NCI-H446 (cell line): ENCODE data around the gene MTFR1L.

ENCODE experiments used
- DNase-seq, 2 experiments: peaks; one replicate each; lab custom pipeline; 2025; lab: John Stamatoyannopoulos, UW

MTFR1L gene

DNA sequence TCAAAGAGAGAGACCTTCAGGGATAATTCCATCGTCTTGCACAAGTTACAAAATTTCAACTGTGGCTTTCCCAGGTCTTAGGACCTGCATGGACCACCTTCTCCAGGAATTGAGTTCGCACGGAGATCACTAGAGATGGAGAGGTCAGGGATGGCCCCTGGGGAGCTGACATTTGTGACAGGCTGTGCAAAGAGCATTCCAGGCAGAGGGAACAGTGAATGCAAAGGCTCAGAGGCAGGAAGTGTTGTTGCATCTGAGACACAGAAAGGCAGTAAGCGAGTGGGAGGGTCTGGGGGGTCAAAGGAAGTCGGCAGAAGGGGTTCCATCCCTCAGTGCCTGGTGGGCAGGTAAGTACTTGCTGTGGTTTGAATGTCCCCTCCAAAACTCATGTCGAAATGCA is 29.3 kb upstream of the MTFR1L start:
- no peak for DNase-seq

DNA sequence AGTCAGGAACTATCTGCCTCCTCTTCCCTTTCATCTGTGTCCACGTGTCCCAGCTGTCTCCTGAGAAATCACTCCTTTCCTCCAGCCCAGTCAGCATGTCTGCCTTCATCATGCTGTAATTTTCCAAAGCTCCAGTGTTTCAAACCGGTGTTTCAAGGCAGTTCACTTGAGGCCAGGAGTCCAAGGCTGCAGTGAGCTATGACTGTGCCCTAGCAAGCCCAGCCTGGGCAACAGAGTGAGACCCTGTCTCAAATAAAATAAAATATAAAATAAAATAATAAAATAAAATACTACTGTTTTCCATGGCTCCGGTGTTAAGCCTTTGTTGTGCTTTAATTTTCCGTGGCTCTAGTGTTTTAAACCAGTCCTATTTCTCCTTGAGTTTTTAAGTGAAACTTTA is 27.6 kb upstream of the MTFR1L start:
- no peak for DNase-seq

DNA sequence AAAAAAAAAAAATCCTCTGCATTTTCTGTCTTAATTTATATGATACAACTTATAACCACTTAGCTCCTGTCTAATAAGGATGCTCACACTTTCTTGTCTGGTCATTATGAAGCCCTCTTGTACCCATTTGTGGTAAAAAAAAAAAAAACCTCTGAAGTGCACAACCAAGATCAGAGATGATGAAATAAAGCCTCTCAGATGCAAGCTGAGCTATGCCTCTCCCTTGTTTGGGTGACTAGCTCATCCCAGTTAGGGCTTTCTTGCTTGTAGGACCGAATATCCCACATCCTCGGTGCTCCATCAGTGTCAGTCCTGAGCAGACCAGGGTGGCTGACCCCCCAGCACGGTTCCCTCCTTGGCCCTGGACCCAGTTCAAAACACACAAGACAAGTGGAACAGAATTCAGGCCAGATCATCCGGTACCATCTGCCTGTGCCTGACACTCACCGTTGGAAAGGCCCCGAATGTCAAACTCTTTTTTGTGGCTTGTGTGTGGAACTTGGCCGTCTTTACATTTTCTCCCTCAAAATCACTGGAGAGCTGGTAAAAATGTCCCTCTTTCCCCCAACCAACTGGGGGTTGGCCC is 26.1 kb upstream of the MTFR1L start:
- no peak for DNase-seq

DNA sequence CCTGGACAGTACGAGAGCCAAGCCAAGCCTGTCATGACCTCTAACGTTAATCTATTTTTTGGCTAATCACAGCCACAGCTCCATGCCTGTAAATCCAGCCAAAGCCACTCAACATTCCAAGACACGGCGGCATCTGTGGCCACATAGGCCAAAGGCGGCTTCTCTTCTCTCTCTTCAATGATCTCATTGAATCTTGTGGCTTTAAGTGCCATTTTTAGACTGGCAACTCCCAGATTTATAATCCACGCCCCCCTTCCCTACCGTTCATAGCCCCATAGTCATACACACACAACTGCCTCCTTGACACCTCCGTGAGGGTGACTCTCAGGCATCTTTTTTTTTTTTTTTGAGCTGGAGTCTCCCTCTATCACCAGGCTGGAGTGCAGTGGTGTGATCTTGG is 25.4 kb upstream of the MTFR1L start:
- DNase-seq: no peak

DNA sequence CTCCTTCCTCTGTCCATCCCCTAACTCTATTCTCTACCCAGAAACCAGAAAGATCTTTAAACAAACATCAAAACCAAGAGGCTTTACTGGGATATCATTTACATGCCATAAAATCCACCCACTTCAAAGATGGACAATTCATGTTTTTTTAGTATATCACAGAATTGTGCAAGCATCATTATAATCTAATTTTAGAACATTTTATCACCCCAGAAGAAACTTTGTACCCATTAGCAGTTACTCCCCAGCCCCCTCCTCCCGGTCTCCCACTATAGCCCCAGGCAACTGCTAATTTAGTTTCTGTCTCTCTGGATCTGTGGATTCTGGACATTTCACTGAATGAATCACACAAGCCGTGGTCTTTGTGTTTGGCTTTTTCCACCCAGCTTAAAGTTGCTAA is 24.5 kb upstream of the MTFR1L start:
- no peak for DNase-seq

DNA sequence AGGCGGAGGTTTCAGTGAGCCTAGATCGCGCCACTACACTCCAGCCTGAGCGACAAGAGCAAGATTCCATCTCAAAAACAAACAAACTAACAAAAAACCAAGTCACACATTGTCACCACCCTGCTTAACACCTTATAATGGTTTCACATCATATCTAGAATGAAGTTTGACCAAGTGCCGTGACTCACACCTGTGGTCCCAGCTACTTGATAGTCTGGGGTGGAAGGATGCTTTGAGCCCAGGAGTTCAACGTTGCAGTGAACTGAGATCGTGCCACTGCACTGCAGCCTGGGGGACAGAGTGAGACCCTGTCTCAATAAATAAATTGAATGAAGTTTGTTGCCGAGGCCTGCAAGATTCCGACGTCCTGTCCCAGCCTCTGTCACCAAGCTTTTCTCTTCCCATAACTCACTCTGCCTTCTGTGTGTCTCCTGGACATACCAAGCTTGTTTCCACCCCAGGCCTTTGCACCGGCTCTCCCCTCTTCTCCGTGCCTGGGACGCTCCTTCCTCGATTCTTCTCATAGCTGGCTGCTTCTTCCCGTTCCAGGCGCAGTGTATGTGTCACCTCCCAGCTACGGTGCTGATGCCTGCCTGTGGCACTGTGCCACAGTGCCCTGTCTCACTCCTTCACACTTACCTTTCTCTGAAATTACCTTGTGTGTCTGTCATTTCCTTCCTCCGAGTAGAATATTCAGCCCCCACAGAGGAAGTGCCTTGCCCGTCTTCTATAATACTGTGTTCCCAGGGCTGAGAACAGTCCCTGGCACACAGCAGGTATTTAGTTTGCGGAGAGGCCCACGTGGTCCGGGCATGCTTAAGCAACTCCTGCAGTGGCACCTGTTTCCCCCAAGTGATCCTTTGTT is 23.6 kb upstream of the MTFR1L start:
- DNase-seq: no peak

DNA sequence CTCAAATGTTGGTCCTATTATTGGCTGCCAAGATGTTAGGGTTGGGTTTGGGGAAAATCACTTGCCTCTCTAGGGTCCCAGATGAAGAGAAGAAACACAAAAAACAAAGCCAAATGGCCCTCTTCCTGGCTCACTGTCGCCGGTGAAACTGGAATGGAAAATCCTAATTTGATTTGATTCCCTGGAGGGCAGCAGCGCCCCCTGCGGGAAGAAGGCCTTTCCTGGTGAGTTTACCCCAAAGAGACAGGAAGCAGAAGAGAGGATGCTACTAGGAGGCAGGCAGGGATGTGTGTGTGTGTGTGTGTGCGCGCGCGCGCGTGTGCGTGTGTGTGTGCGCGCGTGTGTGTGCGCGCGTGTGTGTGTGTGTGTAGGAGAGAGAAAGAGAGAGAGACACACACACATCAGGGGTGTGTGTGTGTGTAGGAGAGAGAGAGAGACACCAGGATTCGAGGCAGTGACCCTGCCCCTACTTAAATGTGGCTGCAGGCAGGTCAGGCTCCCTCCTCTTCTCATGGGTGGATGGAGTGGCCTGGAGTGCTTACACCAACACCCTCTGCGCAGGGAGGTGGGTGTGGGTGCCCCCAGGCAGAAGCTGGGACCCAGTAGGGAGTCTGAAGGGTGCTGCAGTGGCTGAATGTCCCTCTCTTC is 22.8 kb upstream of the MTFR1L start:
- peak; percentile 88 to 94 for DNase-seq

DNA sequence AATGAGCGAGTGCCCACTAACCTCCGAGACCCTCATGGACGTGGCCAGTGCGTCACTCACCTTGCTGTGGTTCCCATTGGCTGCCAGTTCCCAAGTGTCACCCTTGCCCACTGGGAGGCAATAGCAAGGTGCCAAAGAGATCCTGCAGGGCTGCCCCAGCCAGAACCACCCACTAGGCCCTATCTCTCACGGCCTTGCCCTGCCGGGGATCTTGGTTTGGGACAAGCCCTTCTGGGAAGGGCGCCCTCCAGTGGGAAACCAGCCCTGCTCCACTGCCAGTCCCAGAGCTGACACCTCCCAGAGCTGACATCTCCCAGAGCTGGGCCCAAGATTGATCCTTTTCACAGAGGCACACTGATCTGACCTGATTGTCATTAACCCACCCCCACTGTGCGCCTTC is 21.8 kb upstream of the MTFR1L start:
- peak; percentile 20 to 51 for DNase-seq

DNA sequence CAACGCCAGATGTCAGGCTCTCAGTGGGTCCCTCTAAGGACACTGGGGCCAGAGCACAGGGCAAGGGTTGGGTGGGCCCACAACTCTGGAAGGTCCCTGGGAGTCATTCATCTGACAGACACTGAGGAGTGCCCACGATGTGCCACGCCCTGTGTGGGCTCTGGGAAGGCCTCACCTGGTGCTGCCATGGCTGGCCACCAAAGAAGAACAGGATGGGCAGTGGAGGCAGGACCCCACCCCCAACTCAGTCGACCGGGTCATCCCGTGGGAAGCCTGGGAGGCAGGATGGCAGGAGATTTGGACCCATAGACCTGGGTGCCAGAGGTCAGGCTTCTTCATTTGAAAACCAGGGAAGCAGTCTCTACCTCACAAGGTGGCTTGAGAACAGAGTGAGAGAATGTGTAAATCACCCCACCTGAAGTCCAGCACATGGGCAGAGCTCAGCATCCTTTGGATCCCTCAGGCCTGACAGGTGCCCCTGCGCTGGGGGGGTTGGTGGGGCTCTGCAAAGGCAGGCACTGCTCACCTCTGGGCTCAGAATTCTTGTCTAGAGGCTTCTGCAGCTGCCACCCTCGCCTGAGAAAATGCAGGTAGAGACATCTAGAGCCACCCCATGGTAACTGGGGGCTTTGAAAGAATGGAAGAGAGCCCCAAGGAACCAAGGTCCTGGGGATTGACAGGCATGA is 20.9 kb upstream of the MTFR1L start:
- DNase-seq: no peak

DNA sequence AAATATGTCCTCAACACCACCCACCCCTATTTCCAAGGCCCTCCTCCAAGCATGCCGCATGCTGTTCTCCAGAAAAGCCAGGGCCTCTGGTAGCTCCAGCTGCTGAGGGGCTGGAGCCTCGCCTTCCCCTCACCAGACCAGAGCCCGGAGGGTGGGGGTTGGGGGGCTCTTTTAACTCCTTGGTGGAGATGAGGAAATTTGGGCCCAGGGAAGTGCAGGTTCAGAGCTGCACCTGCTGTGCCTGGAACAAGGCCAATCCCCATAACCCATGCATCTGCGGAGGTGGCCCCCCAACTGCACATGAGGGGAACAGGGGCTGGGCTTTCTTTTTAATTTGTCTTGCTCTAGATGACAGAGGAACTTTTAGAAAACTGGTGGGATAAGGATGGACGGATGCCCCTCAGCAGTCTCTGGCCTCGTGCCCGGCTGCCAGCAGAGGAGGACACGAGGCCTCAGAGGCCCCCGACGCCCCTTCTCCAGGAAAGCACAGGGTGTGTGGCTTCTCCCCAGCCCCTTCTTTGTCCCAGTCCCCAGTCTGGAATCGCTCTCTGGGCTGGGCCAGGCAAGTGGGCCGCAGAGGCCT is 20.3 kb upstream of the MTFR1L start:
- DNase-seq: peak in 1 of 2 experiments; percentile 59

DNA sequence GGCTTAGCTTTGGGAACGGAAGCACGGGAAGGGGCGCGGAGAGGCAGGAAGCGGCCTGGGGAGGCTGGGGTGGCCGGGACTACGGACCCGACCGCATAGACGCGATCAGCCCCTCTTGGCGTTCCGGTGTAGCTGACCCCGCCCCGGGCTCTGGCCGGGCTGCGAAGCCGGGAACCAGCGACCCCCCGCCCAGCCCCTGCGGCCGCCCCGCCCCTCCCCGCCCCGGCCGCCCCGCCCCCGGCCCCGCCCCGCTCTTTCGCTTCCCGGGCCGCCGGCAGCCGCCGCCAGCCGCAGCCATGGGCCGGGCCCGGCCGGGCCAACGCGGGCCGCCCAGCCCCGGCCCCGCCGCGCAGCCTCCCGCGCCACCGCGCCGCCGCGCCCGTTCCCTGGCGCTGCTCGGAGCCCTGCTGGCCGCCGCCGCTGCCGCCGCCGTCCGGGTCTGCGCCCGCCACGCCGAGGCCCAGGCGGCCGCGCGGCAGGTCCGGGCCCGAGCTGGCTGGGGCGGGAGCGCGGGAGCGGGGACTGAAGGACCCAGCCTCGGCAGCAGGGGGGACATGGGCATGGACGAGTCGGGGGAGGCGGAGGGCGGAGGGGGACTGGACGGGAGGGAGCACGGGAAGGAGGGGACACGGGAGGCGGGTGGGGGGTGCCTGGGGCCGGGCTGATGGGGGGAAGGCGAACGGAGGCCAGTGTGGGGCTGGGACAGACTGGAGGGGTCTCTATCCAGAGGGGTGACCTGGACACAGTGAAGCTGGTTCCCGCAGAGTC is 19.6 kb upstream of the MTFR1L start, which contains the start of gene SELENON:
Gene SELENON (plus strand): TSS at position 259 of the 768 bp plus-strand sequence. CDS start 38 bp downstream, at position 297.
- peak in 1 of 2 experiments; percentile 71 for DNase-seq

DNA sequence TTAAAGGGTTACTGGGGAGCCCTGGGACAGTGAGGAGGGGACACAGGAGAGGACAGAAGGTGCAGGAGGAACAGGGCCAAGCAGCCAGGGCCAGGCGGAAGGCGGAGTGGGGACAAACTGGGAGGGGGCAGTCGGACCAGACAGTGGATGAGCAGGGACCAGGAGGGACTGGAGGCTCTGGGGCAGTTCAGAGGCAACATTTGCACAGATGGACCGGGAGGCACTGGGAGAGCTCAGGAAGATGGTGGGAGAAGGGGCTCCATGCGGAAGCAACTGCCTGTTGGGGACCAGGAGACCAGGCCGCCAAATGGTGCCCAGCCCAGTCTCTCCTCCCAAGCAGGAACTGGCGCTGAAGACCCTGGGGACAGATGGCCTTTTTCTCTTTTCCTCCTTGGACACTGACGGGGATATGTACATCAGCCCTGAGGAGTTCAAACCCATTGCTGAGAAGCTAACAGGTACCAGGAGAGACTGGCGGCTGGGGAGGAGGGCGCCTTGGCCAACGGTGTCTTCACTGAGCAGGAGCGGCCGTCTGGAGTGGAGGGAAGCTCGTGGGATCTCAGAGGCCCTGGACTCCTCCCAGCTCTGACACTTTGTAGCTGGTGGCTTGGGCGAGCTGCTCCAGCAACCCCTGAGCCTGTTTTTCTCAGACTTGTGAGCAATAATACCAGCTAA is 18.9 kb upstream of the MTFR1L start:
- DNase-seq: no peak

DNA sequence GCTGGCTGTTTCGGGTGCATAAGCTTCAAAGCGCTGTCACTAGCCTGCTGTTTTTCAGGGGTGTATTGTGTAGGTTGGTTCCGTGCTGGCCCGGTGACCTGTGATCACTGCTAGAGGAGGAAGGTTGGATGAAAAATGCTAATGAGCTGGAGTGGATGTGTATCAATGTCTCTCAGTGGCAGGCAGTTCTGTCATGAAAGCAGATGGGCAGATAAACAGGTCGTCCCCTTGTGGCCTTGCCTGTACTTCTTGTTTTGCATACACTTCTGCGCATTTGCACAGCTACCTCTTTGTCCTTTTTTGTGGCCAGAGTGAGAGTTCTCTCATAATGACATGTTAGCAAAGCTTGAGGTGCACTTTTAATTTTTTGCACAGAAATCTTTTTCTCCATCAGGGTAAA is 16.8 kb upstream of the MTFR1L start:
- DNase-seq: no peak

DNA sequence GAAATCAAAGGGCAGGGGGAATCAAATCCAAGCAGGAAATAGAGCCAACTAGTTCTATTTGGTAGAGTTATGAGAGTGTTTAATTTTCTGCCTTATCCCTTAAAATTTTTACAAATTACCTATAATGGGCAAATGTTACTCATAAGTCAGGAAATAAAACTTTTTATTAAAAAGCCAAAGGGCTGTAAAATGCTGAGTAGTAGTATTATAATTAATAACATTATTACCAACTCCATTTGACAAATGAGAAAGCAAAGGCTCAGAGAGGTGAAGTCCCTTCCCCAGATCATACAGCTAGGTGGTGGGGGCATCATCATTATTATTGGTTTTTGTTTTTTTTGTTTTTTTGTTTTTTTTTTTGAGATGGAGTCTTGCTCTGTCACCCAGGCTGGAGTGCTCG is 16.4 kb upstream of the MTFR1L start:
- DNase-seq: no peak

DNA sequence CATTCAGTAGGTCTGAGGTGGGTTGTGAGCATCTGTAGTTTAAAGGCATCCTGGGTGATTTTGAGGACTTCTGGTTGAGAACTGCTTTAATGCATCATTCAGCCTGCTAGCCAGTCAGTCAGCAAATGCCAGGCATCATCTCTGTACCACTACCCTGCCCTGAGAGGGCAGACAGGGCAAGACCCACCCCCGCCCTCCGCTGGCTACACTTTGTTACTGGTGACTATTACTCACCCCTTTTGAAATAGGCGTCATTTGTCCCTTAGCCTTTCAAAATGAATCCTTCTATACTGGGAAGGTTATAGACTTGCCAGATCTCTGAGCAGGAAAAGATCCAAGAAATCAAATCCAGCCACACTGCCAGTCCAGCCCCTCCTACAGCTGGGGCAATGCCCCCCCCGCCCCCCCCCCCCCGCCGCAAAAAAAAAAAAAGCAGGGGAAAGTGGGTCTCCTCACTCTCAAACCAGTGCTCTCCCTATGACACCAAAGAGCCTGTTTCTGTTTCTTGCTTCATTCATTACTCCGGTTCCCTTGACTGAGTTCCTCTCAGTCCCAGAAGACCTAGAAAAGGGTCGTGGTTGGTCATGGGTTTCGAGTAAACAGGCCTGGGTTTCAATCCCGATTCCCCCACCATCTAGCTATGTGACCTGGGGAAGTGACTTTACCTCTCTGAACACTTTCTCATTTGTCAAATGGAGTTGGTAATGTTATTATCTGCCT is 15.3 kb upstream of the MTFR1L start:
- no peak for DNase-seq

DNA sequence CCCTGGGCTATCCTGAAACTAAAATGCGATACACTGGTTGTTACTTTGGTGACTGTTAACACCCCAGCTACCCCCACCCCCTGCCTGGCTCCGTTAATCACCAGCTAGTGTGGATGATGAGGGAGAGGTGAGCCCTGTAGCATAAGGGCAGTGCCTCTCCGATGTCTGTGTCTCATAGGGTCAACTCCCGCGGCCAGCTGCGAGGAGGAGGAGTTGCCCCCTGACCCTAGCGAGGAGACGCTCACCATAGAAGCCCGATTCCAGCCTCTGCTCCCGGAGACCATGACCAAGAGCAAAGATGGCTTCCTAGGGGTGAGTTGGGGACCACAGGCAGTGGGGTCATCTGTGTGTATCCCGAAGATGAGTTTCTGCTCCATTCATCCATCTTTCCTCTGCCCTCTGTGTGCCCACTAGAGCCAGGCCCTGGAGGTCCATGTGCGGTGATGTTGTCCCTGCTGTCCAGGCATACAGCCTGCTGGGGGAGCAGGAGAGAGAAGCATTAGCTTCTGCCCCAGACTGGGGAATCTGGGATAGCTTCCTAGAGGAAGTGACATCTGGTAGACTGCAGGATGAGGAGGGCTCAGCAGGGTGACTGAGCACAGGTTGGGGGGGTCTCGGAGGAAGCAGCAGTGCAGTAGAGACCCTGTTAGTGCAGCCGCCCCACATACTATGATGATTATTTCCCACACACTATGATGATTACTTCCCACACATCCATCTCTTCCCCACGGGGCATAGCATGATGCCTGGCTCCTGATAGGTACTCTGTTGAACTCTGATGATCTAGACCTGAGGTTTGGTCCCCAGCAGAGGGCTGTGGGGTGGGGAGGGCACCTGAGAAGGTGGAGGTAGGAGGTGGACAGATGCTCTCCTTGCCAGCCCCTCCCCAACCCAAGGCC is 14.5 kb upstream of the MTFR1L start:
- DNase-seq: no peak

DNA sequence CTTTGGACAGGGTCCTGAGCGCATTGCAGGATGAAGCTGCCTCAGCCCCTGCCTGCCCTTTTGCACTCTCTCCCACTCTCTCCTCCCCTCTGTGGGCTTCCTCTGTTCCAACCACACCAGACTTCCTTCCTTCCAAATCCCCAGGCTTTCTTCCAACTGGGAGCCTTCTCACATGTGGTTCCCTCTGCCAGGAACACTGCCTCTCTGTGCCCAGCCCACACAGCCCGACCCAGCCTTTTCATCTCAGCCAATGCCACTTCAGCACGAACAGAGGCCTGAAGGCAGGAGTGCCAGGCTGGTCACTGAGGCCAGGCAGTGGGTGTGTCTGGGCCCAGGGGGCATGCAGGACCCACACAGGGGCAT is 13.9 kb upstream of the MTFR1L start:
- peak in 1 of 2 experiments; percentile 53 for DNase-seq

DNA sequence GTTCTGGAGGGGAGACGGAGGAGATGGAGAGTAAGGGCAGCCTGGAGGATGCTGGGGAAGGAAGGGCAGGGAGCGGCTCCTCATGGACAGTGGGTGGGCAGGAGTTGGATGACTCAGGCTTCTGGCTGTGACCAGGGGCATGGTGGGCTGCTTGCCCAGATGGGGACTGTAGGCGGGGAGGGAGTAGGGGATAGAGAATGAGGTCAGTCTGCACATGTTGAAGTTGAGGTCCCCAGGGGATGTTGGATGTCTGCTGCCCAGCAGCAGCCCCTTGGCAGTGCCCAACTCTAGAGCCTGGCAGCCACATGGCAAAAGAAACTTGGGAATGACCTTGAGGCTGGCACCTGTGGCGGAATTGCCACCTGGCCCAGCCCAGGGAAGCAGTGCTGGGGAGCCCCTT is 13.3 kb upstream of the MTFR1L start:
- DNase-seq: peak in 1 of 2 experiments; percentile 63
